Liver (tissue), 2 donors: Measurements from ENCODE around the gene CFP.

Source experiments
- CTCF ChIP-seq: fragments of 150-350 bp; IDR thresholded peaks from 2 replicates; pipeline ENCODE4 v1.5.1; 2017; ENCODE audit warnings: improper control_type of control experiment, low read depth, low read length; ENCODE audit not compliant: missing input control
- TF ChIP-seq, protein P1 (sequence below): IDR thresholded peaks from 2 replicates; pipeline ENCODE4 v1.6.1; 2016; ENCODE audit warnings: antibody characterized with exemption, mild to moderate bottlenecking
- donor health status: healthy.

DNA sequence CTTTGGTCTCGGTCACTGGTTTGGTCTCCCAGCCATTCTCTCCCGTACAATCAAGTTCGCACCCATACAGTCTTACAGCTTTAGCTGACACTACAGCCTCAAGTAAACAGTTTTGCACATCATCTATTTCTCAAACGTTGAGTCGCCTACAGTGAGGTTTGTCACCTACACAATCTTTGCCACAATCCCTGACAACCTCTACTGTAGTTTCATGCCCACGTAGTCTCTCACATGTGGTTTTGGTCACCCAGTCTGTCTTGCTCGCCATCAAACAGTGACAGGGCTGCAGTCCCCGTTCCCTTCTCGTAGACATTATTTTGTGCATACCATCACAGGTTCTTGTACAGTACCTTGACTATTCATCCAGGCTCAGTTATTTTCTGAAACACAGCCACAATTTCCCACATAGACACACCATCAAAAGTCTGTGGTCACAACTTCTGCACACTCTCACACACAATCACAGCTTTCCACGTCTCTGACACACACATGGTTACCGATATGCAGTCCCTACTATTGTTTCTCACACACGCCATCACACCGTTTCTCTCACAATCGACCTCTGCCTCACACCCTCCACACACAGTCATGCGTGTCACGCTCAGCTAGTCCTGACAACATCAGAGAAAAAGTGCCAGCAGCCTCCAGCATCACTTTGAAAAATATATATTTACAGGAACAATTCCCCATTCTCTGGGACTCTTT is 5.3 kb upstream of the CFP start:
- TF ChIP-seq CTCF: no peak
- TF ChIP-seq, protein P1, sequence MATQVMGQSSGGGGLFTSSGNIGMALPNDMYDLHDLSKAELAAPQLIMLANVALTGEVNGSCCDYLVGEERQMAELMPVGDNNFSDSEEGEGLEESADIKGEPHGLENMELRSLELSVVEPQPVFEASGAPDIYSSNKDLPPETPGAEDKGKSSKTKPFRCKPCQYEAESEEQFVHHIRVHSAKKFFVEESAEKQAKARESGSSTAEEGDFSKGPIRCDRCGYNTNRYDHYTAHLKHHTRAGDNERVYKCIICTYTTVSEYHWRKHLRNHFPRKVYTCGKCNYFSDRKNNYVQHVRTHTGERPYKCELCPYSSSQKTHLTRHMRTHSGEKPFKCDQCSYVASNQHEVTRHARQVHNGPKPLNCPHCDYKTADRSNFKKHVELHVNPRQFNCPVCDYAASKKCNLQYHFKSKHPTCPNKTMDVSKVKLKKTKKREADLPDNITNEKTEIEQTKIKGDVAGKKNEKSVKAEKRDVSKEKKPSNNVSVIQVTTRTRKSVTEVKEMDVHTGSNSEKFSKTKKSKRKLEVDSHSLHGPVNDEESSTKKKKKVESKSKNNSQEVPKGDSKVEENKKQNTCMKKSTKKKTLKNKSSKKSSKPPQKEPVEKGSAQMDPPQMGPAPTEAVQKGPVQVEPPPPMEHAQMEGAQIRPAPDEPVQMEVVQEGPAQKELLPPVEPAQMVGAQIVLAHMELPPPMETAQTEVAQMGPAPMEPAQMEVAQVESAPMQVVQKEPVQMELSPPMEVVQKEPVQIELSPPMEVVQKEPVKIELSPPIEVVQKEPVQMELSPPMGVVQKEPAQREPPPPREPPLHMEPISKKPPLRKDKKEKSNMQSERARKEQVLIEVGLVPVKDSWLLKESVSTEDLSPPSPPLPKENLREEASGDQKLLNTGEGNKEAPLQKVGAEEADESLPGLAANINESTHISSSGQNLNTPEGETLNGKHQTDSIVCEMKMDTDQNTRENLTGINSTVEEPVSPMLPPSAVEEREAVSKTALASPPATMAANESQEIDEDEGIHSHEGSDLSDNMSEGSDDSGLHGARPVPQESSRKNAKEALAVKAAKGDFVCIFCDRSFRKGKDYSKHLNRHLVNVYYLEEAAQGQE: no peak
